HL-60 (cell line): ENCODE data around the gene FAM43A.

Experiments
- DNase-seq, 2 experiments: peaks; one replicate each; pipeline ENCODE4 v3.0.0-alpha.2; 2010 to 2020; ENCODE audit warnings: low read depth in 1 of 2, low spot score in 1 of 2
- H3K27ac ChIP-seq: fragments of 250-450 bp; sonication (Bioruptor Pico); replicated peaks from 2 replicates; pipeline ENCODE4 v1.5.1; 2020; ENCODE audit warnings: mild to moderate bottlenecking, moderate library complexity
- H3K27me3 ChIP-seq: fragments of 250-450 bp; sonication (Bioruptor Pico); 2 replicates; pipeline ENCODE4 v1.5.1; 2021; ENCODE audit warnings: mild to moderate bottlenecking, moderate library complexity; ENCODE audit not compliant: insufficient read depth, poor library complexity, severe bottlenecking
- H3K4me3 ChIP-seq: replicated peaks from 2 replicates; pipeline ENCODE4 v1.5.1; 2011; ENCODE audit warnings: mild to moderate bottlenecking, control low read depth, low read length; ENCODE audit not compliant: insufficient read depth
- CTCF ChIP-seq: IDR thresholded peaks from one replicate; pipeline ENCODE4 v1.5.1; 2011; ENCODE audit warnings: low read length, control low read depth, inconsistent platforms; ENCODE audit not compliant: insufficient read depth
- GABPA ChIP-seq: IDR thresholded peaks from 2 replicates; pipeline ENCODE4 v1.6.1; 2012; ENCODE audit warnings: low read depth
- POLR2AphosphoS5 ChIP-seq: IDR thresholded peaks from 2 replicates; pipeline ENCODE4 v1.6.1; 2012; ENCODE audit warnings: low read depth
- REST ChIP-seq: IDR thresholded peaks from 2 replicates; pipeline ENCODE4 v1.6.1; 2012; ENCODE audit warnings: low read depth; ENCODE audit not compliant: insufficient replicate concordance
- SPI1 ChIP-seq: IDR thresholded peaks from 2 replicates; pipeline ENCODE4 v1.6.1; 2012; ENCODE audit warnings: low read depth, mild to moderate bottlenecking, borderline replicate concordance

Gene FAM43A

GRCh38 chr3:194654443-194654842 is 31.2 kb upstream of the FAM43A start:
- H3K27ac ChIP-seq: no peak overlapping the region
- TF ChIP-seq POLR2AphosphoS5 (no peak), SPI1 (no peak), GABPA (no peak), CTCF (no peak), REST (no peak)
- no peaks in the 10 kb centered on the region for H3K27me3 ChIP-seq
- DNase-seq: no peak
- no peak overlapping the region for H3K4me3 ChIP-seq

- H3K27me3 ChIP-seq: no peaks in the 10 kb centered on the region
- no peak for DNase-seq
- TF ChIP-seq CTCF (no peak), POLR2AphosphoS5 (no peak), GABPA (no peak), REST (no peak), SPI1 (no peak)
- H3K4me3 ChIP-seq: no peak overlapping the region
- no peak overlapping the region for H3K27ac ChIP-seq
Measured at GRCh38 chr3:194657439-194657838, 28.2 kb upstream of the FAM43A start.

GRCh38 chr3:194658477-194659242 is 27.0 kb upstream of the FAM43A start:
- Histone ChIP-seq H3K27me3 (no peaks in the 10 kb centered on the region), H3K4me3 (no peak overlapping the region), H3K27ac (no peak overlapping the region)
- TF ChIP-seq CTCF: no peak
- no peak for TF ChIP-seq GABPA
- TF ChIP-seq POLR2AphosphoS5: no peak
- no peak for TF ChIP-seq REST
- no peak for TF ChIP-seq SPI1
- DNase-seq: no peak
